ENCODE data around the gene SUPT7L.

DNA sequence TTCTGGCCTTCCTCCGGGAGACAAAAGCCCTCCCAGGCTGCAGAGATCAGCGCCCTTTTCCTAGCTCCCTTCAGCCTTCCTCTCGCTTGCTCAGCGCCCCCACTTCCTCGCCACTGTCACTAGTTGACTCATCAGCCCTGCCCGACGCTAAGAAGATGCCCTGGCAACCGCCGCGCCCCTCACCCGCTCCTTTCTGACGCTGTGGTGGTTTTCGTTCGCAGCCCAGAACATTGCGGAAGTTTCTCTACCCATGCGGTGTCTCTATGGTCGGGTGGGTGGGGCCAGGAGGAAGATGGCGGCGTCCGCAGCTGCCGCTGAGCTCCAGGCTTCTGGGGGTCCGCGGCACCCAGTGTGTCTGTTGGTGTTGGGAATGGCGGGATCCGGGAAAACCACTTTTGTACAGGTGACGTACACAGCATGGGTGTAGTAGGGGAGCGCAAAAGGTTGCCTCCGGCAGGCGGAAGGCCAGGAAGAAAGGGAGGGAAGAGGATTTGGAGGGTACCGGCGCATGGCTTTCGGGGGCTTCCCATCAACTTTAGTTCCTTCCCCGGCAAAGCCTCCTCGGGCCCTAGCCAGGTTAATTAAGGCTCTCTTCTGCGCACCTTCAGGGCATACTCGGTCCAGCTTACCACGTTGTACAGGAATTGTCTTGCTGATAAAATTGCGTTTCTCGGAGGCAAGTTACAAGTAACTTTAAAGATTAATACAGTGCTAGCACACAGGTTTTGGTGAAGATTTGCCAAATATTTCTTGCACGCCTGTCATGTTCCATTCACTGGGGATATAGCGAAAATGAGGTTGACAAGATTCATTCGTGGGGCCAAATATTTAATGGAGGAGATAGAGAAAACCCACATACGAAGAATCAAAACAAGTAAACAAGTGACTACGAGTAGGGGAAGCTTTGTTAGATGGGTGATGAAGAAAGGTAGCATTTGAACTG, 34.4 kb downstream of the SUPT7L start, which contains the start of the genes CCDC121 and GPN1:
- TF ChIP-seq, protein P1, sequence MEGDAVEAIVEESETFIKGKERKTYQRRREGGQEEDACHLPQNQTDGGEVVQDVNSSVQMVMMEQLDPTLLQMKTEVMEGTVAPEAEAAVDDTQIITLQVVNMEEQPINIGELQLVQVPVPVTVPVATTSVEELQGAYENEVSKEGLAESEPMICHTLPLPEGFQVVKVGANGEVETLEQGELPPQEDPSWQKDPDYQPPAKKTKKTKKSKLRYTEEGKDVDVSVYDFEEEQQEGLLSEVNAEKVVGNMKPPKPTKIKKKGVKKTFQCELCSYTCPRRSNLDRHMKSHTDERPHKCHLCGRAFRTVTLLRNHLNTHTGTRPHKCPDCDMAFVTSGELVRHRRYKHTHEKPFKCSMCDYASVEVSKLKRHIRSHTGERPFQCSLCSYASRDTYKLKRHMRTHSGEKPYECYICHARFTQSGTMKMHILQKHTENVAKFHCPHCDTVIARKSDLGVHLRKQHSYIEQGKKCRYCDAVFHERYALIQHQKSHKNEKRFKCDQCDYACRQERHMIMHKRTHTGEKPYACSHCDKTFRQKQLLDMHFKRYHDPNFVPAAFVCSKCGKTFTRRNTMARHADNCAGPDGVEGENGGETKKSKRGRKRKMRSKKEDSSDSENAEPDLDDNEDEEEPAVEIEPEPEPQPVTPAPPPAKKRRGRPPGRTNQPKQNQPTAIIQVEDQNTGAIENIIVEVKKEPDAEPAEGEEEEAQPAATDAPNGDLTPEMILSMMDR (optimal IDR thresholded peaks at IDR 0.05 in 1 of 3, IDR thresholded peaks at IDR 0.05 in 1 of 3, conservative IDR thresholded peaks at IDR 0.05 in 1 of 3; ENCODE audit: extremely low read depth in 1 of 3, insufficient read depth in 2 of 3, low read length in 3 of 3) = no peak
- no peak for TF ChIP-seq EZH2 (IDR thresholded peaks at IDR 0.05; ENCODE audit: low read length)

All from keratinocyte (primary cell).